ENCODE data around the gene STAMBPL1. TPM values are rescaled to one million over a fixed set of nuclear protein-coding genes. Genes with fewer than 3 reads are reported as not detected.

STAMBPL1 gene
- total and polyA plus RNA-seq, 2 donors (not counting 3 experiments of a cell fraction or from before 2014, with no cell fraction given) = 0.70 to 1.8 TPM

DNA sequence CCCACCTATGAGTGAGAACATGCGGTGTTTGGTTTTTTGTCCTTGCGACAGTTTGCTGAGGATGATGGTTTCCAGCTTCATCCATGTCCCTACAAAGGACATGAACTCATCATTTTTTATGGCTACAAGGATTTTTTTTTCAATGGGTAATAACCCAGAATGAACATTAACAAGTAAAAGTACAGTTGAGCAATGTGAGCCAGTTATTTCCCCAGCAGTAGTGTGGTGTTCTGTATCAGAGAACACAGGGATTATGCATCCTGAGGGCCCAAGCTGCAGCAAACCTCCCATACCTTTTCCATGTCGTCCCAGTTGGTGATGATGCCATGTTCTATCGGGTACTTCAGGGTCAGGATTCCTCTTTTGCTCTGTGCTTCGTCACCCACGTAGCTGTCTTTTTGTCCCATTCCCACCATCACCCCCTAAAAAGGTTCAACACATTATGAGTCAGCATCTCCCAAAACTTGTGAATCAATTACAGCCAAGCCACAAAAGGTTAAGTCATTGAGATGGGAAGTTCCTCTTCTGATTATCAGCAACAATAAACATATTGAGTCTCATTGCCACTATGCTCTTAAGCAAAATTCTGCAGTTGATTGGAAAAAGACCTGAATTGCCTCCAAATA lies 67.0 kb downstream of the STAMBPL1 start:
- H2AFZ ChIP-seq (ENCODE audit: low read depth, low read length) = no peak overlapping the region
- DNase-seq (ENCODE audit: low read depth, low spot score) = no peak
- ChIA-PET POLR2A (no interaction called here), CTCF (interaction anchor here (1.1 to 1.6 kb wide), 2 partner anchors 12 to 41 kb away, joined by 3 to 4 read pairs; no protein-coding TSS in a partner anchor)
- intact Hi-C loops (cut with micrococcal nuclease) (no loop called here), dilution Hi-C loops (cut with MboI; ENCODE audit: extremely low pct_ligation_motif_present, low sequenced_read_pairs) (no loop called here)
- H3K4me2 ChIP-seq (ENCODE audit: insufficient read depth, low read length) = no peak overlapping the region
- no TSS peak for BruUV-seq (replicated peaks)
- H4K20me1 ChIP-seq (replicated peaks; ENCODE audit: control insufficient read depth, extremely low read depth, insufficient read depth, low read length) = no peaks in the 10 kb centered on the region
- no peak overlapping the region for H3K4me3 ChIP-seq (replicated peaks in 1 of 3; ENCODE audit: insufficient read depth in 1 of 3, low read depth in 1 of 3, low read length in 3 of 3)
- FAIRE-seq = no peak
- TF ChIP-seq JUN (IDR thresholded peaks at IDR 0.05; ENCODE audit: borderline replicate concordance, insufficient read depth, insufficient read length, low read depth) (no peak), GATA2 (IDR thresholded peaks at IDR 0.05; ENCODE audit: insufficient read depth, insufficient read length, low read depth, low read length) (no peak), POLR2A (IDR thresholded peaks at IDR 0.05; ENCODE audit: low read depth, low read length) (no peak), POLR2AphosphoS5 (IDR thresholded peaks at IDR 0.05; ENCODE audit: insufficient read depth, low read depth, low read length) (no peak), EZH2 (IDR thresholded peaks at IDR 0.05; ENCODE audit: borderline replicate concordance, low read depth, low read length, severe bottlenecking) (no peak), MYC (IDR thresholded peaks at IDR 0.05; ENCODE audit: low read depth, low read length) (no peak), FOS (IDR thresholded peaks at IDR 0.05; ENCODE audit: borderline replicate concordance, insufficient read depth, low read length) (no peak)
- TF ChIP-seq, protein P1, sequence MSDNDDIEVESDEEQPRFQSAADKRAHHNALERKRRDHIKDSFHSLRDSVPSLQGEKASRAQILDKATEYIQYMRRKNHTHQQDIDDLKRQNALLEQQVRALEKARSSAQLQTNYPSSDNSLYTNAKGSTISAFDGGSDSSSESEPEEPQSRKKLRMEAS (IDR thresholded peaks at IDR 0.05; ENCODE audit: insufficient read depth, insufficient read length) = no peak
- TF ChIP-seq, protein P2, sequence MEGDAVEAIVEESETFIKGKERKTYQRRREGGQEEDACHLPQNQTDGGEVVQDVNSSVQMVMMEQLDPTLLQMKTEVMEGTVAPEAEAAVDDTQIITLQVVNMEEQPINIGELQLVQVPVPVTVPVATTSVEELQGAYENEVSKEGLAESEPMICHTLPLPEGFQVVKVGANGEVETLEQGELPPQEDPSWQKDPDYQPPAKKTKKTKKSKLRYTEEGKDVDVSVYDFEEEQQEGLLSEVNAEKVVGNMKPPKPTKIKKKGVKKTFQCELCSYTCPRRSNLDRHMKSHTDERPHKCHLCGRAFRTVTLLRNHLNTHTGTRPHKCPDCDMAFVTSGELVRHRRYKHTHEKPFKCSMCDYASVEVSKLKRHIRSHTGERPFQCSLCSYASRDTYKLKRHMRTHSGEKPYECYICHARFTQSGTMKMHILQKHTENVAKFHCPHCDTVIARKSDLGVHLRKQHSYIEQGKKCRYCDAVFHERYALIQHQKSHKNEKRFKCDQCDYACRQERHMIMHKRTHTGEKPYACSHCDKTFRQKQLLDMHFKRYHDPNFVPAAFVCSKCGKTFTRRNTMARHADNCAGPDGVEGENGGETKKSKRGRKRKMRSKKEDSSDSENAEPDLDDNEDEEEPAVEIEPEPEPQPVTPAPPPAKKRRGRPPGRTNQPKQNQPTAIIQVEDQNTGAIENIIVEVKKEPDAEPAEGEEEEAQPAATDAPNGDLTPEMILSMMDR (IDR thresholded peaks at IDR 0.05; ENCODE audit: extremely low read depth in 1 of 2, insufficient read depth in 1 of 2, low read depth in 1 of 2, low read length in 2 of 2) = no peak
- H3K27me3 ChIP-seq (ENCODE audit: control insufficient read depth in 2 of 2, insufficient read depth in 2 of 2, low read length in 2 of 2) = peaks cover 0 to 8% of the 10 kb centered on the region in 2 experiments
- no peaks in the 10 kb centered on the region for H3K36me3 ChIP-seq (ENCODE audit: control insufficient read depth in 2 of 2, extremely low read depth in 1 of 2, insufficient read depth in 2 of 2, low read length in 2 of 2)
- H3K9me1 ChIP-seq (replicated peaks; ENCODE audit: control insufficient read depth, extremely low read depth, insufficient read depth, low read length) = no peaks in the 10 kb centered on the region
- H3K27ac ChIP-seq (ENCODE audit: insufficient read depth, low read depth, low read length) = no peak overlapping the region
- no peaks in the 10 kb centered on the region for H3K9me3 ChIP-seq (replicated peaks; ENCODE audit: control insufficient read depth, insufficient read depth, low read length)
- H3K9ac ChIP-seq (replicated peaks; ENCODE audit: extremely low read depth, insufficient read depth, low read length) = no peak overlapping the region
- no peaks in the 10 kb centered on the region for H3K79me2 ChIP-seq (ENCODE audit: control insufficient read depth, insufficient read depth, low read length)
- H3K4me1 ChIP-seq (ENCODE audit: control insufficient read depth, extremely low read depth, insufficient read depth, low read length) = no peaks in the 10 kb centered on the region

Data from endothelial cell of umbilical vein (primary cell).